Measurements from ENCODE around the gene NAA25.
A peak's percentile ranks its signal among the peaks of the same experiment; 100 is the strongest.

The NAA25 gene

GRCh38 chr12:112108202-112109079 lies at the start of gene NAA25:
NAA25 (minus strand) TSS chr12:112108783; CDS start chr12:112108773, 10 bp downstream.
- DNase-seq, result peak; percentile 75

GRCh38 chr12:112153893-112154219 lies 45.3 kb upstream of the NAA25 start:
- no peak for DNase-seq

- DNase-seq, result no peak
Measured at GRCh38 chr12:112153181-112153892, 44.8 kb upstream of the NAA25 start.

GRCh38 chr12:112151766-112152541 lies 43.4 kb upstream of the NAA25 start:
- DNase-seq, result no peak

- no peak for DNase-seq
Measured at GRCh38 chr12:112149596-112149995, 41.0 kb upstream of the NAA25 start.

- DNase-seq, result no peak
Measured at GRCh38 chr12:112148031-112148513, 39.5 kb upstream of the NAA25 start.

GRCh38 chr12:112146123-112146522 lies 37.5 kb upstream of the NAA25 start:
- DNase-seq, result no peak

- no peak for DNase-seq
Measured at GRCh38 chr12:112140728-112141127, 32.1 kb upstream of the NAA25 start.

- no peak for DNase-seq
Measured at GRCh38 chr12:112134731-112135130, 26.1 kb upstream of the NAA25 start.

GRCh38 chr12:112133418-112133817 lies 24.8 kb upstream of the NAA25 start:
- DNase-seq, result no peak

- DNase-seq, result no peak
Measured at GRCh38 chr12:112131686-112132085, 23.1 kb upstream of the NAA25 start.

- DNase-seq, result no peak
Measured at GRCh38 chr12:112130441-112130998, 21.9 kb upstream of the NAA25 start.

- DNase-seq, result no peak
Measured at GRCh38 chr12:112126911-112127310, 18.3 kb upstream of the NAA25 start.

GRCh38 chr12:112126000-112126438 lies 17.4 kb upstream of the NAA25 start:
- DNase-seq, result peak; percentile 26

- DNase-seq, result peak; percentile 95
Measured at GRCh38 chr12:112125250-112125999, 16.8 kb upstream of the NAA25 start, which contains the start of gene TRAFD1. TRAFD1 (plus strand) TSS chr12:112125560; CDS start chr12:112130523, 4,963 bp downstream.

GRCh38 chr12:112124918-112125249 lies 16.3 kb upstream of the NAA25 start:
- no peak for DNase-seq

GRCh38 chr12:112122823-112123690 lies 14.5 kb upstream of the NAA25 start:
- DNase-seq, result peak; percentile 6

GRCh38 chr12:112121780-112122565 lies 13.4 kb upstream of the NAA25 start:
- DNase-seq, result peak; percentile 85

GRCh38 chr12:112117685-112118084 lies 9.1 kb upstream of the NAA25 start:
- no peak for DNase-seq
